Hepatocyte (in vitro differentiated cells): ENCODE data around the gene ROR1. TPM values are rescaled to one million over a fixed set of nuclear protein-coding genes. Genes with fewer than 3 reads are reported as not detected.

Experiments used
- DNase-seq: peaks from one replicate; pipeline ENCODE4 v3.0.0-alpha.2; 2016; ENCODE audit warnings: low spot score
- H2AFZ ChIP-seq: fragments of 200-600 bp; sonication (generic); 2 replicates; pipeline ENCODE4 v1.6.0; 2016; ENCODE audit warnings: antibody characterized with exemption, mild to moderate bottlenecking
- H3K27ac ChIP-seq: fragments of 200-600 bp; sonication (generic); 2 replicates; pipeline ENCODE4 v1.5.1; 2016; ENCODE audit warnings: mild to moderate bottlenecking
- H3K27me3 ChIP-seq: fragments of 200-600 bp; sonication (generic); 2 replicates; pipeline ENCODE4 v1.6.1; 2016
- H3K36me3 ChIP-seq: fragments of 200-600 bp; sonication (generic); replicated peaks from 2 replicates; pipeline ENCODE4 v1.5.1; 2016; ENCODE audit warnings: low read depth; ENCODE audit not compliant: insufficient read depth
- H3K4me1 ChIP-seq: fragments of 200-600 bp; sonication (generic); 2 replicates; pipeline ENCODE4 v1.5.1; 2016; ENCODE audit warnings: mild to moderate bottlenecking, moderate library complexity; ENCODE audit not compliant: insufficient read depth
- H3K4me2 ChIP-seq: fragments of 200-600 bp; sonication (generic); 2 replicates; pipeline ENCODE4 v1.6.0; 2016
- H3K4me3 ChIP-seq: fragments of 200-600 bp; sonication (generic); 2 replicates; pipeline ENCODE4 v1.5.1; 2016; ENCODE audit warnings: mild to moderate bottlenecking
- H3K79me2 ChIP-seq: fragments of 200-600 bp; sonication (generic); 2 replicates; pipeline ENCODE4 v1.6.0; 2017; ENCODE audit warnings: mild to moderate bottlenecking
- H3K9me2 ChIP-seq: fragments of 200-600 bp; sonication (generic); replicated peaks from 2 replicates; pipeline ENCODE4 v1.6.0; 2017; ENCODE audit warnings: mild to moderate bottlenecking; ENCODE audit not compliant: insufficient read depth
- H3K9me3 ChIP-seq: fragments of 200-600 bp; sonication (generic); 2 replicates; pipeline ENCODE4 v1.5.1; 2016; ENCODE audit warnings: low read depth, mild to moderate bottlenecking
- H4K20me1 ChIP-seq: fragments of 200-600 bp; sonication (generic); 2 replicates; pipeline ENCODE4 v1.6.0; 2016; ENCODE audit warnings: mild to moderate bottlenecking; ENCODE audit not compliant: insufficient read depth, poor library complexity, severe bottlenecking
- EZH2 ChIP-seq: fragments of 200-600 bp; sonication (generic); IDR thresholded peaks from 2 replicates; pipeline ENCODE4 v1.6.1; 2016; ENCODE audit warnings: antibody characterized with exemption, mild to moderate bottlenecking, borderline replicate concordance
- EZH2phosphoT487 ChIP-seq: fragments of 200-600 bp; sonication (generic); IDR thresholded peaks from one replicate; pipeline ENCODE4 v1.6.1; 2018; ENCODE audit warnings: antibody characterized with exemption, mild to moderate bottlenecking, low read depth, moderate library complexity; ENCODE audit not compliant: unreplicated experiment, severe bottlenecking
- WGBS: methylation state at CpG from one replicate; pipeline ENCODE4 v1.1.6; 2016; ENCODE audit warnings: low lambda C conversion rate; ENCODE audit errors: missing lambda C conversion rate; 5-methylcytosine and 5-hydroxymethylcytosine counted together
- polyA plus RNA-seq: library from polyadenylated mRNA; unstranded; fragments of >200 nt; fragmentation: Nextera tagmentation; extraction: Ambion mirVana; gene quantifications from 2 replicates; pipeline ENCODE4 v1.2.1, GENCODE V29; 2016
- total RNA-seq: library from RNA; depleted of rRNA; stranded (reverse); fragments of >200 nt; gene quantifications from 2 replicates; pipeline ENCODE4 v1.2.3, GENCODE V29; 2014
- TF ChIP-seq, protein P1 (sequence below): fragments of 200-600 bp; sonication (generic); IDR thresholded peaks from 2 replicates; pipeline ENCODE4 v1.5.1; 2016; ENCODE audit warnings: antibody characterized with exemption, mild to moderate bottlenecking; ENCODE audit not compliant: poor library complexity

ROR1 gene
- total and polyA plus RNA-seq, 2 experiments from 2014 or later: 16.4 to 27.7 TPM

DNA sequence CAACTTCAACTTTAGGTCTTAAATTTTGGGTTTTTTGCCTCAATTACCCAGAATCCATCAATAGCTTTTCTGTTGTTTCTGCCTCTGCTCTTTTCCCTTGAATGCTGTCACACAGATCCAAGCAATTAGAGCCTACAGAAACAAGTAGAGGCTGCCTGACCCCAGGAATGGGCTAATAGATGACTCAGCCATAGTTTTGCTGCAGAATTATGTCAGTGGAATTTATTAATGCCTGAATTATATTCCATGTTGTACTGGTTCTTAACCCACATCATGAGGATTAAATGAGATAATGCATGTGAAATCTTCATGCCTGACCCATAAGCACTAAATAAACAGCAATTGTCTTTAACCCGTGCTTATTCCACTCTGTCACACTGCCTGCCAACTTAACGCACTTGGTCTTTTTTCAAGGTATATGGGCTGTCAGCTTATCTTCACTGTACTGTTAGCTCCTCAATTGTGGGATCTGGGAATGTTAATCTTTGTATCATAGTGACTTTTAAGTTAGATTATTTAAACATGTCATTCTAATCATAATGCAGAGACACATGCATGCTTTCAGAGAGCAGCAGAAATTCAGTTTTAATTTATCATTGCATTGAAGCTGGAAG, 213.3 kb downstream of the ROR1 start:
- peaks cover 14% of the 10 kb centered on the region for H3K79me2 ChIP-seq
- peaks cover 19% of the 10 kb centered on the region for H3K4me1 ChIP-seq
- no peaks in the 10 kb centered on the region for H4K20me1 ChIP-seq
- no peak for DNase-seq
- TF ChIP-seq, protein P1, sequence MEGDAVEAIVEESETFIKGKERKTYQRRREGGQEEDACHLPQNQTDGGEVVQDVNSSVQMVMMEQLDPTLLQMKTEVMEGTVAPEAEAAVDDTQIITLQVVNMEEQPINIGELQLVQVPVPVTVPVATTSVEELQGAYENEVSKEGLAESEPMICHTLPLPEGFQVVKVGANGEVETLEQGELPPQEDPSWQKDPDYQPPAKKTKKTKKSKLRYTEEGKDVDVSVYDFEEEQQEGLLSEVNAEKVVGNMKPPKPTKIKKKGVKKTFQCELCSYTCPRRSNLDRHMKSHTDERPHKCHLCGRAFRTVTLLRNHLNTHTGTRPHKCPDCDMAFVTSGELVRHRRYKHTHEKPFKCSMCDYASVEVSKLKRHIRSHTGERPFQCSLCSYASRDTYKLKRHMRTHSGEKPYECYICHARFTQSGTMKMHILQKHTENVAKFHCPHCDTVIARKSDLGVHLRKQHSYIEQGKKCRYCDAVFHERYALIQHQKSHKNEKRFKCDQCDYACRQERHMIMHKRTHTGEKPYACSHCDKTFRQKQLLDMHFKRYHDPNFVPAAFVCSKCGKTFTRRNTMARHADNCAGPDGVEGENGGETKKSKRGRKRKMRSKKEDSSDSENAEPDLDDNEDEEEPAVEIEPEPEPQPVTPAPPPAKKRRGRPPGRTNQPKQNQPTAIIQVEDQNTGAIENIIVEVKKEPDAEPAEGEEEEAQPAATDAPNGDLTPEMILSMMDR: no peak
- TF ChIP-seq EZH2phosphoT487 (no peak), EZH2 (no peak)
- no peaks in the 10 kb centered on the region for H3K9me2 ChIP-seq
- 33% methylated on average over 2 of the region's 2 CpGs for WGBS
- H3K27ac ChIP-seq: peak overlapping the region; percentile 8
- H2AFZ ChIP-seq: no peak overlapping the region
- no peak overlapping the region for H3K4me3 ChIP-seq
- H3K36me3 ChIP-seq: no peaks in the 10 kb centered on the region
- no peaks in the 10 kb centered on the region for H3K9me3 ChIP-seq
- peak overlapping the region; percentile 25 for H3K4me2 ChIP-seq
- no peaks in the 10 kb centered on the region for H3K27me3 ChIP-seq

DNA sequence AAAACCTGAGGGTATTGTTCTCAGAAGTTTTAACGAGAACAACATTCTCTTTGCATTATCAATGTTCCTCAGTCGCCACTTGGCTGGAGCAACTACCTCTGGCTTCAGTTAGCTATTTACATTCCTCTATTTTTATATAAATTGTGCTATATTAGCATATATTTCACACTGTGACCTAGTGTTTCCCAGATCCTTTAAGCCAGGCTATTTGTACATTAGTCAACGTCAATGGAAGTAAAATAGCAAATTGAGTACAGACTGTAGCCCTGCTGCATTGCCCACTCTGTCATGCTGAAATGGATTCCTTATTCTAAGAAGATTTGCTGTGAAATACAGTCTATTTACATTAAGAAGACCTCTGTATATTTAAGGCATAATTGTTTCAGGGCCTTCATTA, 213.8 kb downstream of the ROR1 start:
- TF ChIP-seq EZH2: no peak
- no peak for TF ChIP-seq EZH2phosphoT487
- TF ChIP-seq, protein P1: no peak
- Histone ChIP-seq H3K4me1 (peaks cover 19% of the 10 kb centered on the region), H3K36me3 (no peaks in the 10 kb centered on the region), H4K20me1 (no peaks in the 10 kb centered on the region), H3K79me2 (peaks cover 18% of the 10 kb centered on the region), H3K9me2 (no peaks in the 10 kb centered on the region), H3K27me3 (no peaks in the 10 kb centered on the region), H3K4me2 (peak overlapping the region; percentile 25), H3K27ac (peak overlapping the region; percentile 8), H2AFZ (no peak overlapping the region), H3K4me3 (no peak overlapping the region), H3K9me3 (no peaks in the 10 kb centered on the region)
- WGBS: 45% methylated on average over 3 of the region's 3 CpGs
- DNase-seq: no peak

DNA sequence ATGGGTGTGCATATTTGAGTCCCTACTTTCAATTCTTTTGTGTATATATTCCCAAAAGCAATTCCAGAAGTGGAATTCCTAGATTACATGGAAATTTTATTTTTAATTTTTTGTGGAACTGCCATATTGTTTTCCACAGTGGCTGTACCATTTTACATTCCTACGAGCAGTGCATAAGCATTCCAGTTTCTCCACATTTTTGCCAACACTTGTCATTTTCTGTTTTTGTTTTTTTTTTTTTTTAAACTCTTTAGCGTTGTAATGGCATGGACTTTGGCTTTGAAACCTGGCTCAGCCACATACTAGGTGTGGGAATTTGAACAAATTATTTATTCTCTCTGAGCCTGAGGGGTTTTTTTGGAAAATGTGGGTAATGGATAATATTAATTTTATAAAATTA, 215.1 kb downstream of the ROR1 start:
- TF ChIP-seq EZH2 (no peak), EZH2phosphoT487 (no peak)
- TF ChIP-seq, protein P1: no peak
- Histone ChIP-seq H3K4me3 (no peak overlapping the region), H3K27me3 (no peaks in the 10 kb centered on the region), H3K4me1 (peaks cover 19% of the 10 kb centered on the region), H3K4me2 (no peak overlapping the region), H3K27ac (no peak overlapping the region), H3K9me2 (no peaks in the 10 kb centered on the region), H3K9me3 (no peaks in the 10 kb centered on the region), H2AFZ (no peak overlapping the region), H3K79me2 (peaks cover 21% of the 10 kb centered on the region), H3K36me3 (no peaks in the 10 kb centered on the region), H4K20me1 (no peaks in the 10 kb centered on the region)
- 92% methylated on average over 2 of the region's 2 CpGs for WGBS
- DNase-seq: no peak

DNA sequence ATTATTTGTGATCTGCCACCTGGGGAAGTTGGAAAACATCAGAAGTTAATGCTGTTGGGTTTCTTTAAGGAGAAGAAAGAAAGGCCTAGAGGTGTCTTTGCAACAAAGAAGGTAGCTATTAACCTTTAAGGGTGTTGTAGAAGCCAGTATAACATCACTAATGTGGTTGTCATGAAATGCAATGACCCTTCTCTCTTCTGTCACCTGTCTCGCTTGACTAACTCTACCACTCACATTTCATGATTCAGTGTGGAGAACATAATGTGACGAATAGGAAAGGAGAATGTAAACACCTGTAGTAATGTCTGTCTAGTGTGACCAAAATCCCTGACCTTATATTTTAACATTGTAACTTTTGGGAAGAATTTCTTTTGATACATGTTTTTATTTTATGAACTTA, 217.9 kb downstream of the ROR1 start:
- H3K9me3 ChIP-seq: no peaks in the 10 kb centered on the region
- peaks cover 9% of the 10 kb centered on the region for H3K4me1 ChIP-seq
- no peak for TF ChIP-seq EZH2phosphoT487
- TF ChIP-seq EZH2: no peak
- TF ChIP-seq, protein P1: no peak
- no peaks in the 10 kb centered on the region for H4K20me1 ChIP-seq
- no peak overlapping the region for H2AFZ ChIP-seq
- H3K79me2 ChIP-seq: peaks cover 27% of the 10 kb centered on the region
- H3K4me3 ChIP-seq: no peak overlapping the region
- H3K27ac ChIP-seq: no peak overlapping the region
- 52% methylated on average over 2 of the region's 2 CpGs for WGBS
- no peaks in the 10 kb centered on the region for H3K9me2 ChIP-seq
- no peaks in the 10 kb centered on the region for H3K36me3 ChIP-seq
- no peak overlapping the region for H3K4me2 ChIP-seq
- DNase-seq: no peak
- H3K27me3 ChIP-seq: no peaks in the 10 kb centered on the region
